SK-N-SH (cell line): Measurements from ENCODE around the gene GHR. TPM values are rescaled to one million over a fixed set of nuclear protein-coding genes. Genes with fewer than 3 reads are reported as not detected.

Source experiments
- CTCF ChIA-PET: fragments of 300-600, 350-600 bp; formaldehyde crosslinking; extraction: SDS; loops from one replicate; lab custom pipeline; 2021; lab: Yijun Ruan, JAX
- POLR2A ChIA-PET: fragments of 350-600 bp; sonication (Branson Sonifier 250); formaldehyde crosslinking; extraction: SDS; loops from one replicate; lab custom pipeline; 2020; ENCODE audit warnings: antibody characterized with exemption, inconsistent platforms; lab: Yijun Ruan, JAX
- DNase-seq: peaks from one replicate; pipeline ENCODE4 v3.0.0; 2012
- H2AFZ ChIP-seq: fragments of 200-600 bp; sonication (generic); 2 replicates; pipeline ENCODE4 v1.8.1; 2016; ENCODE audit warnings: antibody characterized with exemption, mild to moderate bottlenecking, low read depth
- H3F3A ChIP-seq: fragments of 200-600 bp; sonication (generic); replicated peaks from 2 replicates; pipeline ENCODE3; 2016; ENCODE audit warnings: antibody characterized with exemption, mild to moderate bottlenecking; ENCODE audit not compliant: insufficient read depth
- H3K27ac ChIP-seq, 2 experiments: fragments of 200-500 bp in 1 of 2; fragments of 200-600 bp in 1 of 2; sonication (Bioruptor generic) in 1 of 2; sonication (generic), shearing (Covaris generic) in 1 of 2; 2 replicates each; pipeline versions ENCODE4 v1.5.1 to v1.6.1; 2014 to 2016; ENCODE audit warnings: low read depth in 2 of 2, inconsistent platforms in 1 of 2, low read length in 1 of 2, mild to moderate bottlenecking in 1 of 2, mixed read lengths in 1 of 2
- H3K27me3 ChIP-seq: fragments of 200-600 bp; sonication (generic), shearing (Covaris generic); 2 replicates; pipeline ENCODE4 v1.6.1; 2016; ENCODE audit warnings: mixed run types; ENCODE audit not compliant: insufficient read depth
- H3K36me3 ChIP-seq, 2 experiments: fragments of 200-500 bp in 1 of 2; fragments of 200-600 bp in 1 of 2; sonication (Bioruptor generic) in 1 of 2; sonication (generic) in 1 of 2; replicated peaks in 1 of 2; 2 replicates each; pipeline versions ENCODE3 to v1.5.1; 2014 to 2016; ENCODE audit warnings: low read length in 1 of 2, mild to moderate bottlenecking in 1 of 2; ENCODE audit not compliant: insufficient read depth in 2 of 2, control insufficient read depth in 1 of 2
- H3K4me1 ChIP-seq, 2 experiments: fragments of 200-500 bp in 1 of 2; fragments of 200-600 bp in 1 of 2; sonication (Bioruptor generic) in 1 of 2; sonication (generic), shearing (Covaris generic) in 1 of 2; 2 replicates each; pipeline versions ENCODE4 v1.5.1 to v1.6.1; 2014 to 2016; ENCODE audit warnings: low read depth in 1 of 2, low read length in 1 of 2, mixed run types in 1 of 2; ENCODE audit not compliant: insufficient read depth in 2 of 2, control insufficient read depth in 1 of 2
- H3K4me2 ChIP-seq: fragments of 200-600 bp; sonication (generic), shearing (Covaris generic); 2 replicates; pipeline ENCODE4 v1.6.1; 2017; ENCODE audit warnings: mixed run types
- H3K4me3 ChIP-seq, 2 experiments: fragments of 200-500 bp in 1 of 2; fragments of 200-600 bp in 1 of 2; sonication (Bioruptor generic) in 1 of 2; sonication (generic), shearing (Covaris generic) in 1 of 2; 2 replicates each; pipeline versions ENCODE4 v1.5.1 to v1.8.1; 2014 to 2016; ENCODE audit warnings: low read depth in 2 of 2, inconsistent platforms in 1 of 2, low read length in 1 of 2, mild to moderate bottlenecking in 1 of 2, mixed read lengths in 1 of 2, moderate library complexity in 1 of 2
- H3K79me2 ChIP-seq: fragments of 200-600 bp; sonication (generic); 2 replicates; pipeline ENCODE4 v1.8.1; 2017; ENCODE audit warnings: mild to moderate bottlenecking; ENCODE audit not compliant: insufficient read depth
- H3K9ac ChIP-seq: fragments of 200-600 bp; sonication (generic); 2 replicates; pipeline ENCODE4 v1.6.1; 2017; ENCODE audit warnings: mixed run types
- H3K9me2 ChIP-seq: fragments of 200-600 bp; sonication (generic); 2 replicates; pipeline ENCODE4 v1.6.1; 2017; ENCODE audit warnings: mixed run types
- H3K9me3 ChIP-seq: fragments of 200-600 bp; sonication (generic); 2 replicates; pipeline ENCODE4 v1.6.1; 2017; ENCODE audit warnings: mixed run types, mild to moderate bottlenecking, moderate library complexity
- H4K20me1 ChIP-seq: fragments of 200-600 bp; sonication (generic); 2 replicates; pipeline ENCODE4 v1.6.1; 2017; ENCODE audit warnings: mild to moderate bottlenecking, mixed run types; ENCODE audit not compliant: insufficient read depth
- CTCF ChIP-seq: fragments of 200-600 bp; sonication (generic); IDR thresholded peaks from 2 replicates; pipeline ENCODE4 v1.6.1; 2017; ENCODE audit warnings: antibody characterized with exemption, mild to moderate bottlenecking, moderate library complexity
- EZH2phosphoT487 ChIP-seq: fragments of 200-600 bp; sonication (generic); IDR thresholded peaks from 2 replicates; pipeline ENCODE4 v1.6.1; 2017; ENCODE audit warnings: low read depth, mixed run types, mild to moderate bottlenecking, antibody characterized with exemption, moderate library complexity, borderline replicate concordance
- FOSL2 ChIP-seq: IDR thresholded peaks from 2 replicates; pipeline ENCODE4 v1.4.0; 2012; ENCODE audit warnings: low read depth, mild to moderate bottlenecking, moderate library complexity, borderline replicate concordance
- FOXM1 ChIP-seq: IDR thresholded peaks from 2 replicates; pipeline ENCODE4 v1.4.0; 2012; ENCODE audit warnings: low read depth, mild to moderate bottlenecking
- GABPA ChIP-seq: IDR thresholded peaks from 2 replicates; pipeline ENCODE4 v1.4.0; 2012; ENCODE audit warnings: low read depth, mild to moderate bottlenecking
- GATA2 ChIP-seq: sonication (generic); formaldehyde crosslinking; IDR thresholded peaks from 2 replicates; pipeline ENCODE4 v1.5.0; 2020; ENCODE audit warnings: mild to moderate bottlenecking, missing genetic modification reagents
- IRF3 ChIP-seq: fragments of 150-350 bp; IDR thresholded peaks from 2 replicates; pipeline ENCODE4 v1.6.1; 2016; ENCODE audit warnings: mild to moderate bottlenecking, low read depth, low read length
- MAX ChIP-seq: IDR thresholded peaks from 2 replicates; pipeline ENCODE4 v1.4.0; 2012; ENCODE audit warnings: low read depth
- MEF2A ChIP-seq: IDR thresholded peaks from 2 replicates; pipeline ENCODE4 v1.4.0; 2012; ENCODE audit warnings: low read depth, borderline replicate concordance
- MXI1 ChIP-seq: IDR thresholded peaks from 2 replicates; pipeline ENCODE4 v1.6.1; 2012; ENCODE audit warnings: mild to moderate bottlenecking, low read depth, low read length, improper control_type of control experiment
- NRF1 ChIP-seq: IDR thresholded peaks from 2 replicates; pipeline ENCODE4 v1.6.1; 2012; ENCODE audit warnings: low read depth, mild to moderate bottlenecking, low read length
- RAD21 ChIP-seq: IDR thresholded peaks from 2 replicates; pipeline ENCODE4 v1.6.1; 2012; ENCODE audit warnings: mild to moderate bottlenecking, low read length
- SMC3 ChIP-seq: IDR thresholded peaks from 2 replicates; pipeline ENCODE4 v1.6.1; 2012; ENCODE audit warnings: low read depth, low read length, improper control_type of control experiment
- TCF12 ChIP-seq: IDR thresholded peaks from 2 replicates; pipeline ENCODE4 v1.4.0; 2012
- TEAD4 ChIP-seq: IDR thresholded peaks from 2 replicates; pipeline ENCODE4 v1.4.0; 2012; ENCODE audit warnings: mild to moderate bottlenecking, borderline replicate concordance; ENCODE audit not compliant: insufficient read depth
- USF2 ChIP-seq: fragments of 150-350 bp; IDR thresholded peaks from 2 replicates; pipeline ENCODE4 v1.6.1; 2017; ENCODE audit warnings: antibody characterized with exemption, low read length, low read depth, borderline replicate concordance
- ZBTB33 ChIP-seq: IDR thresholded peaks from 2 replicates; pipeline ENCODE4 v1.4.0; 2012; ENCODE audit warnings: low read depth, borderline replicate concordance
- WGBS: methylation state at CpG from one replicate; pipeline ENCODE4 v1.1.6; 2017; ENCODE audit warnings: low lambda C conversion rate; 5-methylcytosine and 5-hydroxymethylcytosine counted together
- polyA plus RNA-seq, 3 experiments: library from polyadenylated mRNA; depleted of rRNA; stranded (reverse); fragments of >200 nt; gene quantifications; 2 replicates each; pipeline ENCODE4 v1.2.3, GENCODE V29; 2012

Gene GHR
- polyA plus RNA-seq, 1 of the 3 experiments (the other 2 are of a cell fraction) = 0.03 TPM

- H3F3A ChIP-seq = no peaks in the 10 kb centered on the region
- no peak overlapping the region for H3K27ac ChIP-seq
- POLR2A ChIA-PET = no interaction called here
- no peaks in the 10 kb centered on the region for H3K9me3 ChIP-seq
- WGBS = 0% methylated on average over 4 of the region's 4 CpGs
- no peaks in the 10 kb centered on the region for H3K9me2 ChIP-seq
- no peaks in the 10 kb centered on the region for H3K27me3 ChIP-seq
- no peaks in the 10 kb centered on the region for H4K20me1 ChIP-seq
- no peak overlapping the region for H3K4me2 ChIP-seq
- no peak for DNase-seq
- TF ChIP-seq MEF2A = no peak
- no peak for TF ChIP-seq FOSL2
- no peak for TF ChIP-seq GABPA
- TF ChIP-seq EZH2phosphoT487 = no peak
- no peak for TF ChIP-seq MAX
- no peak for TF ChIP-seq IRF3
- TF ChIP-seq RAD21 = no peak
- TF ChIP-seq CTCF = no peak
- TF ChIP-seq TEAD4 = no peak
- no peak for TF ChIP-seq NRF1
- TF ChIP-seq ZBTB33 = no peak
- no peak for TF ChIP-seq FOXM1
- no peak for TF ChIP-seq SMC3
- TF ChIP-seq MXI1 = no peak
- no peak for TF ChIP-seq USF2
- TF ChIP-seq TCF12 = no peak
- no peak for TF ChIP-seq GATA2 (CRISPR knock-in tag)
- H3K4me3 ChIP-seq = no peak overlapping the region
- H3K79me2 ChIP-seq = no peaks in the 10 kb centered on the region
- H3K9ac ChIP-seq = no peak overlapping the region
- no peak overlapping the region for H2AFZ ChIP-seq
- H3K36me3 ChIP-seq = no peaks in the 10 kb centered on the region
- H3K4me1 ChIP-seq = no peaks in the 10 kb centered on the region
- CTCF ChIA-PET = no interaction called here
Measured at GRCh38 chr5:42689391-42689790, 266.2 kb downstream of the GHR start.
